ENCODE measurements around the gene NEU4. TPM values are rescaled to one million over a fixed set of nuclear protein-coding genes. Genes with fewer than 3 reads are reported as not detected.
"Not testable (repeated sequence)": the region's sequence is repeated elsewhere in the genome, so short reads cannot be mapped to it uniquely, and the experiment has no call there.

NEU4 gene
- total RNA-seq, 1 donor from 2014 or later = 9.4 TPM

GRCh38 chr2:241833756-241834526 is 24.9 kb downstream of the NEU4 start:
- DNase-seq = not testable (repeated sequence)

- no peak for DNase-seq
Measured at GRCh38 chr2:241834527-241835210, 25.7 kb downstream of the NEU4 start.

- no peak for DNase-seq
Measured at GRCh38 chr2:241835611-241836010, 26.6 kb downstream of the NEU4 start.

GRCh38 chr2:241836292-241836691 is 27.3 kb downstream of the NEU4 start:
- no peak for DNase-seq

GRCh38 chr2:241837197-241837965 is 28.4 kb downstream of the NEU4 start:
- no peak for DNase-seq

GRCh38 chr2:241841181-241842066 is 32.4 kb downstream of the NEU4 start:
- DNase-seq = no peak

- no peak for DNase-seq
Measured at GRCh38 chr2:241842067-241842415, 33.0 kb downstream of the NEU4 start.

- peak; percentile 16 for DNase-seq
Measured at GRCh38 chr2:241842620-241843211, 33.7 kb downstream of the NEU4 start.

- DNase-seq = no peak
Measured at GRCh38 chr2:241843321-241844065, 34.5 kb downstream of the NEU4 start.

- peak; percentile 88 for DNase-seq
Measured at GRCh38 chr2:241844066-241844728, 35.2 kb downstream of the NEU4 start.

GRCh38 chr2:241844831-241845578 is 36.0 kb downstream of the NEU4 start:
- DNase-seq = peak; percentile 11

GRCh38 chr2:241846406-241846805 is 37.4 kb downstream of the NEU4 start:
- DNase-seq = no peak

- no peak for DNase-seq
Measured at GRCh38 chr2:241848761-241849615, 40.0 kb downstream of the NEU4 start.

GRCh38 chr2:241849616-241850543 is 40.9 kb downstream of the NEU4 start:
- no peak for DNase-seq

GRCh38 chr2:241850544-241851324 is 41.7 kb downstream of the NEU4 start:
- no peak for DNase-seq

GRCh38 chr2:241851325-241852115 is 42.5 kb downstream of the NEU4 start:
- no peak for DNase-seq

Data from tongue (tissue), 2 donors.